ENCODE data around the gene PAAF1.

DNA sequence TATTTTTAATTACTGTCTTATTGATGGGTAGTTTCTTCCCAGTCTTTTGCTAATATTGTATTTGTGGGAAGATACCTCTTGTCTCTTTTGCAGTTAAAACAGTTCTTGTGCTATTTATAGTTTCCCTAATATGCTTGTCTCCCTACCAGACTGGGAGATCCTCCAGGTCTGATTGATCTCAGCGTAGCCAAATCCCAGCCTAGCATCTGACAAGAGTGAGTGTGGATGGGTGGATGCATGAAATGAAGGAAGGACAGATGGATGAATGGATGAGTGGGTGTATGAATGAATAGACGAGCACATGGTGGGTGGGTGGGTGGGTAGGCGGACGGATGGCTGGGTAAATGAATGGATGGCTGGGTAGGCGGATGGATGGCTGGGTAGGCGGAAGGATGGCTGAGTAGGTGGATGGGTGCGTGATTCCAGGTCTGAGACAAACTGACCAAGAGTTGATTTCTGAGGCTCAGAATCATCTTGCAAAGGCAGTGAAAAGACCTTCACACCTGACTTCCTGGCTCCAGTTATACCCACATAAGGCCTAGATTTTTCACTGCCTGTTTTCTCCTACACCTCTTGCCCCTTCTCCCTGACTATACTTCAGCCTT is 85.4 kb downstream of the PAAF1 start:
- TF ChIP-seq, protein P1, sequence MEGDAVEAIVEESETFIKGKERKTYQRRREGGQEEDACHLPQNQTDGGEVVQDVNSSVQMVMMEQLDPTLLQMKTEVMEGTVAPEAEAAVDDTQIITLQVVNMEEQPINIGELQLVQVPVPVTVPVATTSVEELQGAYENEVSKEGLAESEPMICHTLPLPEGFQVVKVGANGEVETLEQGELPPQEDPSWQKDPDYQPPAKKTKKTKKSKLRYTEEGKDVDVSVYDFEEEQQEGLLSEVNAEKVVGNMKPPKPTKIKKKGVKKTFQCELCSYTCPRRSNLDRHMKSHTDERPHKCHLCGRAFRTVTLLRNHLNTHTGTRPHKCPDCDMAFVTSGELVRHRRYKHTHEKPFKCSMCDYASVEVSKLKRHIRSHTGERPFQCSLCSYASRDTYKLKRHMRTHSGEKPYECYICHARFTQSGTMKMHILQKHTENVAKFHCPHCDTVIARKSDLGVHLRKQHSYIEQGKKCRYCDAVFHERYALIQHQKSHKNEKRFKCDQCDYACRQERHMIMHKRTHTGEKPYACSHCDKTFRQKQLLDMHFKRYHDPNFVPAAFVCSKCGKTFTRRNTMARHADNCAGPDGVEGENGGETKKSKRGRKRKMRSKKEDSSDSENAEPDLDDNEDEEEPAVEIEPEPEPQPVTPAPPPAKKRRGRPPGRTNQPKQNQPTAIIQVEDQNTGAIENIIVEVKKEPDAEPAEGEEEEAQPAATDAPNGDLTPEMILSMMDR (conservative IDR thresholded peaks at IDR 0.05; ENCODE audit: low read depth, low read length) = no peak
- no peak for TF ChIP-seq EZH2 (IDR thresholded peaks at IDR 0.05; ENCODE audit: low read length, unreplicated experiment)
